CD4-positive, alpha-beta T cell treated with Interleukin-4 for 1 hour (primary cell): ENCODE measurements around the gene DCAF11.

Experiments
- DNase-seq, 2 donors: peaks; one replicate each; pipeline ENCODE4 v3.0.0-alpha.2; 2020 to 2022

DCAF11 gene

GRCh38 chr14:24162093-24162492 lies 47.5 kb downstream of the DCAF11 start:
- no peak for DNase-seq

- no peak for DNase-seq
Observed at GRCh38 chr14:24164518-24164991, 50.0 kb downstream of the DCAF11 start.

GRCh38 chr14:24165785-24166184 lies 51.2 kb downstream of the DCAF11 start:
- no peak for DNase-seq

GRCh38 chr14:24167469-24168114 lies 53.0 kb downstream of the DCAF11 start:
- no peak for DNase-seq

GRCh38 chr14:24171422-24172260 lies 57.1 kb downstream of the DCAF11 start, which contains the start of gene REC8:
REC8 (plus strand) TSS chr14:24172080; CDS start chr14:24172553, 473 bp downstream.
- DNase-seq = peak; percentile 73 to 88

- no peak for DNase-seq
Observed at GRCh38 chr14:24172261-24172860, 57.8 kb downstream of the DCAF11 start.

- DNase-seq = no peak
Observed at GRCh38 chr14:24172871-24173281, 58.3 kb downstream of the DCAF11 start.
